ENCODE data around the gene LAMC3.

- TF ChIP-seq CTCF (IDR thresholded peaks at IDR 0.05) = no peak
- no peak for TF ChIP-seq EZH2 (IDR thresholded peaks at IDR 0.05)
Observed at GRCh38 chr9:131084661-131085369, 75.8 kb downstream of the LAMC3 start.

All from neural progenitor cell (in vitro differentiated cells).